ENCODE measurements around the gene EGR4. TPM values are rescaled to one million over a fixed set of nuclear protein-coding genes. Genes with fewer than 3 reads are reported as not detected.

EGR4 gene
- total RNA-seq, 1 donor from 2014 or later, result not detected

GRCh38 chr2:73284296-73285158, 8.8 kb downstream of the EGR4 start, which contains the start of gene FBXO41:
FBXO41 (minus strand) TSS chr2:73284478; CDS start chr2:73269630, 14,848 bp downstream.
- peak within 1 kb of the TSS; percentile 50 to 69 for H3K4me3 ChIP-seq
- H3K4me1 ChIP-seq, result peaks cover 21% of the 10 kb centered on the region
- H3K27ac ChIP-seq, result no peak within 1 kb of the TSS
- intact Hi-C loops (cut with DNase I), result no loop called here
- DNase-seq (ENCODE audit: extremely low spot score in 2 of 2), result no peak
- TF ChIP-seq, protein P1, sequence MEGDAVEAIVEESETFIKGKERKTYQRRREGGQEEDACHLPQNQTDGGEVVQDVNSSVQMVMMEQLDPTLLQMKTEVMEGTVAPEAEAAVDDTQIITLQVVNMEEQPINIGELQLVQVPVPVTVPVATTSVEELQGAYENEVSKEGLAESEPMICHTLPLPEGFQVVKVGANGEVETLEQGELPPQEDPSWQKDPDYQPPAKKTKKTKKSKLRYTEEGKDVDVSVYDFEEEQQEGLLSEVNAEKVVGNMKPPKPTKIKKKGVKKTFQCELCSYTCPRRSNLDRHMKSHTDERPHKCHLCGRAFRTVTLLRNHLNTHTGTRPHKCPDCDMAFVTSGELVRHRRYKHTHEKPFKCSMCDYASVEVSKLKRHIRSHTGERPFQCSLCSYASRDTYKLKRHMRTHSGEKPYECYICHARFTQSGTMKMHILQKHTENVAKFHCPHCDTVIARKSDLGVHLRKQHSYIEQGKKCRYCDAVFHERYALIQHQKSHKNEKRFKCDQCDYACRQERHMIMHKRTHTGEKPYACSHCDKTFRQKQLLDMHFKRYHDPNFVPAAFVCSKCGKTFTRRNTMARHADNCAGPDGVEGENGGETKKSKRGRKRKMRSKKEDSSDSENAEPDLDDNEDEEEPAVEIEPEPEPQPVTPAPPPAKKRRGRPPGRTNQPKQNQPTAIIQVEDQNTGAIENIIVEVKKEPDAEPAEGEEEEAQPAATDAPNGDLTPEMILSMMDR (IDR thresholded peaks at IDR 0.05), result no peak
- peak in 1 of 2 donors; percentile 21 for TF ChIP-seq POLR2AphosphoS5 (IDR thresholded peaks at IDR 0.05; ENCODE audit: insufficient read depth in 1 of 2, low read depth in 1 of 2)
- H3K9me3 ChIP-seq, result no peaks in the 10 kb centered on the region
- H3K27me3 ChIP-seq, result no peaks in the 10 kb centered on the region
- H3K36me3 ChIP-seq, result no peaks in the 10 kb centered on the region

DNA sequence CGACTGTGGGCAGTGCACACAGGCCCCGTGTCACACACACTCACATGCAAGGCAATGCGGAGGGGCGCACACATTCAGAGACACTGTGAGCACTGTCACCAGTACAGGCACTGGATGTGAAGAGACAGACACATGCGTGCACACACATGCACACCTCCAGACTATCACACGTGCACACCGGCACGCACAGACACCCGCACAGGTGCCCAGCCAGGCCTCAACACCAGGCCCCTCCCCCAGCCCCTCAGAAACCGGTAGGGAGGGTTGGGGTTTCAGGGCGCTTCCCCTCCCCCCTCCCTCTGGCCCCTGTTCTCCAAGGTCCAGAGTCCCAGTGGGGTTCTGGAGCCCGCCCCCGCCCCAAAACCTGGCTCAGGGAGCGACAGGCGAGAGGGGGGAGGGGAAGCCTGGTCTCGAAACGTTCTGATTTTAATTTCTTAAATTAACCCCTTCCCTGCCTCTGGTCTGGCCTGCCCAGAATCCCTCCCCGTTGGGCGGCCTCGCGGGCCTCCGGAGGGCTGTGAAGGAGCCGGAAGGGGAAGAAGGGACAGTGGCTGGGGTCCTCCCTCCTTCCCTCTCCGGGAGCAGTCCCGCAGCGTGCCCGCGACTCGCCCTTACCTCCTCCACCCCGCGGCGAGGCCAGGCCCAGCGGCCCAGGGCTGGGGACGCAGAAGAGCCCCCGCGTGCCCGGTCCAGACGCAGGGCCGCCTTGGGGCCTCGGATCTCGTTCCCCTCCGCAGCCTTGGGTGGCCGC, 9.6 kb downstream of the EGR4 start:
- peaks cover 21% of the 10 kb centered on the region for H3K4me1 ChIP-seq
- no peaks in the 10 kb centered on the region for H3K36me3 ChIP-seq
- TF ChIP-seq, protein P1 (IDR thresholded peaks at IDR 0.05), result no peak
- TF ChIP-seq POLR2A (IDR thresholded peaks at IDR 0.05) (no peak), POLR2AphosphoS5 (IDR thresholded peaks at IDR 0.05; ENCODE audit: insufficient read depth in 1 of 2, low read depth in 1 of 2) (no peak)
- H3K27me3 ChIP-seq, result no peaks in the 10 kb centered on the region
- peak overlapping the region; percentile 50 to 69 for H3K4me3 ChIP-seq
- no peak for DNase-seq (ENCODE audit: extremely low spot score in 2 of 2)
- H3K9me3 ChIP-seq, result no peaks in the 10 kb centered on the region
- H3K27ac ChIP-seq, result no peak overlapping the region
- intact Hi-C loops (cut with DNase I), result no loop called here

- H3K4me3 ChIP-seq, result peak overlapping the region; percentile 50 to 69
- H3K9me3 ChIP-seq, result no peaks in the 10 kb centered on the region
- no peak for DNase-seq (ENCODE audit: extremely low spot score in 2 of 2)
- H3K4me1 ChIP-seq, result peaks cover 21% of the 10 kb centered on the region
- H3K27ac ChIP-seq, result no peak overlapping the region
- TF ChIP-seq POLR2A (IDR thresholded peaks at IDR 0.05), result no peak
- TF ChIP-seq, protein P1 (IDR thresholded peaks at IDR 0.05), result no peak
- no peak for TF ChIP-seq POLR2AphosphoS5 (IDR thresholded peaks at IDR 0.05; ENCODE audit: insufficient read depth in 1 of 2, low read depth in 1 of 2)
- intact Hi-C loops (cut with DNase I), result no loop called here
- no peaks in the 10 kb centered on the region for H3K36me3 ChIP-seq
- no peaks in the 10 kb centered on the region for H3K27me3 ChIP-seq
Observed at GRCh38 chr2:73282924-73283544, 10.3 kb downstream of the EGR4 start.

DNA sequence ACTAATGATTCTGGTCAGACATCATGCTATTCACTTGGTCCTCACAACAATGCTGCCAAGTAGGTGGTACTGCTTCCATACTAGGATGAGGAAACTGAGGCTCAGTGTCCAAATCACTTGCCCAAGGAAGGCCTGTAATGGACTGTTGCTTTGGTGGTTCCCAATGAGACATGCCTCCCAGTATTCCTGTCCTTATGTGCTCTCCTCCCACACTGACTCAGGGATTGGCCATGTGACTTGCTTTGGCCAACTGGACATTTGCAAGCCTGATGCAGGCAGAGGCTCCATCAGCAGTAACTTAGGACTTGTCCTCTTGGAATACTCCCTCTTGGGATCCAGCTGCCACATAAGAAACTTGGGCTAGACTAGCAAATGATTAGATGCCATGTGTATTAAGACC, 12.1 kb downstream of the EGR4 start:
- Histone ChIP-seq H3K4me3 (no peak overlapping the region), H3K36me3 (no peaks in the 10 kb centered on the region), H3K27me3 (no peaks in the 10 kb centered on the region), H3K4me1 (peaks cover 21% of the 10 kb centered on the region), H3K27ac (no peak overlapping the region), H3K9me3 (no peaks in the 10 kb centered on the region)
- intact Hi-C loops (cut with DNase I), result no loop called here
- TF ChIP-seq POLR2A (IDR thresholded peaks at IDR 0.05) (no peak), POLR2AphosphoS5 (IDR thresholded peaks at IDR 0.05; ENCODE audit: insufficient read depth in 1 of 2, low read depth in 1 of 2) (no peak)
- TF ChIP-seq, protein P1 (IDR thresholded peaks at IDR 0.05), result no peak
- no peak for DNase-seq (ENCODE audit: extremely low spot score in 2 of 2)
